IPS-15b (cell line): Measurements from ENCODE around the gene PDE6H.

Experiments
- H3K27me3 ChIP-seq: one replicate; pipeline ENCODE4 v1.6.1; 2013; ENCODE audit warnings: low read length; ENCODE audit not compliant: control insufficient read depth, insufficient read depth
- H3K36me3 ChIP-seq: one replicate; pipeline ENCODE4 v1.6.1; 2013; ENCODE audit warnings: low read length; ENCODE audit not compliant: control insufficient read depth, insufficient read depth
- H3K4me1 ChIP-seq: one replicate; pipeline ENCODE4 v1.6.1; 2013; ENCODE audit warnings: mild to moderate bottlenecking, low read length; ENCODE audit not compliant: control insufficient read depth, insufficient read depth
- H3K4me3 ChIP-seq: one replicate; pipeline ENCODE4 v1.5.1; 2013; ENCODE audit warnings: low read depth, low read length
- H3K9ac ChIP-seq: one replicate; pipeline ENCODE4 v1.6.1; 2013; ENCODE audit warnings: low read depth, mild to moderate bottlenecking, low read length
- H3K9me3 ChIP-seq: one replicate; pipeline ENCODE4 v1.6.1; 2013; ENCODE audit warnings: mild to moderate bottlenecking, low read length; ENCODE audit not compliant: control insufficient read depth, insufficient read depth

Gene PDE6H

DNA sequence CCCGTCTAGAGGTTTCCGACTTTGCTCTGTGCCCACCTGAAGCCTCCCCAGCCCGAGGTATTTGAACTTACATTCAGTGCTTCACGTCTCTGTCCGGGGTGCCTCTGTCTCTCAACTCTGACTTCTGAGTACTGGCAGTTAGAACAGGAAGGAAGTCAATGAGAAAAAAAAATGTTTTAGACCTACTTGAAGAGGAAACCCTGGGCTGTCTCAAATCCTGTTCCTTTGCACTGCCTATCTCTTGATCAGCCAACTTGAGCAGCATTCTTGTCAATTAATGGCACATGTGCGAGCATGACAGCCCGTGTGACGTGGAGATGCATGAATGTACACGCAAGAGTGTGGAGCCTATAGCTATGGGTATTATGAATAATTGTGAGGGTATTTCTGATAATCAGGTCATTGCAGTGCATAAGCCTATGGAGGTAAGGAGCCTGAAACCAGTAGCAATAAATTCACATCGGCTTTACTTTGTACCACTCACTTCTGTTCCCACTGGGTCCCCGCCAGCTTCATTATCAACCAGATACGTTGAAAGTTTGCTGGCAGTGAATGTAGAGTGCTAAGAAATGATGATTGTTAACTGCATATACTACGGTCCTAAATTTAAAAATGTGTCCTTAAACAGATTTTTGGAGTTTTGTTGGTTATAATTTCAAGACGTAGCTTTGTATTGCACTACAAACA is 11.2 kb upstream of the PDE6H start, which contains the start of gene ARHGDIB:
Gene ARHGDIB (minus strand): TSS at position 136 of the 687 bp plus-strand sequence. CDS start 10,889 bp downstream, outside the sequence.
- Histone ChIP-seq H3K4me3 (no peak within 1 kb of the TSS), H3K9ac (no peak within 1 kb of the TSS), H3K4me1 (peaks cover 5% of the 10 kb centered on the region), H3K36me3 (no peaks in the 10 kb centered on the region), H3K27me3 (no peaks in the 10 kb centered on the region), H3K9me3 (no peaks in the 10 kb centered on the region)

DNA sequence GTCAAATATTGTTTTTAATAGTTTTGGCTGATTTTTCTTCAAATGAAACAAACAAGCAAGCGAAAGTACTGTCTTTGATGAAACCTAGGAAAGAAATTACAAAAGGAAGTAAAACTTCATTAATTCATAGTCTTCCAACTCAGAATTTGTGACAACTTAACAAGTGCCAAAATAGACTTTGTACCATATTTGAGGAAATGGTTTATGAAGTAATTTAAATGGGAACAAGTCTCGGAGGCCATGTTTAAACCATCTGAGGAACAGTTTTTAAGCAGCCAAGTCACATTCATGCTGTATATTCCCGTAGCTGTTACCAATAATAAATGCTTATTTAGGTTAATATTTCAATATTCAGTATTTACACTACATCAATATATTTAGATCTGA is 10.7 kb upstream of the PDE6H start:
- Histone ChIP-seq H3K4me3 (no peak overlapping the region), H3K9ac (no peak overlapping the region), H3K9me3 (no peaks in the 10 kb centered on the region), H3K27me3 (no peaks in the 10 kb centered on the region), H3K4me1 (peaks cover 5% of the 10 kb centered on the region), H3K36me3 (no peaks in the 10 kb centered on the region)

DNA sequence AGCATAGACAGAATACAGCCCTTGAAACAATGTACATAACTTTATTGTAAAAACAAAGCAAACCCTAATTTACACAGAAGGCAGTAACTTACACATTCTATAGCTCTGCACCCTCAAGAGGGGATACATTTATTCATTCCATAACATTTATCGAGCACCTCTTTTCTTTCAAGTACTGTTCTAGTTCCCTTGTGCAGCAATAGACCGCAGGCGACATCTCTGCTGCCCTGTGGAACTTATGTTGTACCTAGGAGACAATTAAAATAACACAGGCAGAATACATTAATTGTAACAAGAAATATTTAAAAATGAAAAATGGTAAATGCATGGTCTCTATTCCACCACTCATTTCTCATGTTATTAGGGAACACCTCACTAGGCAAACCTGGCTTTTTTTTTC is 10.0 kb upstream of the PDE6H start:
- Histone ChIP-seq H3K9me3 (no peaks in the 10 kb centered on the region), H3K36me3 (no peaks in the 10 kb centered on the region), H3K27me3 (no peaks in the 10 kb centered on the region), H3K9ac (no peak overlapping the region), H3K4me3 (no peak overlapping the region), H3K4me1 (peaks cover 5% of the 10 kb centered on the region)

DNA sequence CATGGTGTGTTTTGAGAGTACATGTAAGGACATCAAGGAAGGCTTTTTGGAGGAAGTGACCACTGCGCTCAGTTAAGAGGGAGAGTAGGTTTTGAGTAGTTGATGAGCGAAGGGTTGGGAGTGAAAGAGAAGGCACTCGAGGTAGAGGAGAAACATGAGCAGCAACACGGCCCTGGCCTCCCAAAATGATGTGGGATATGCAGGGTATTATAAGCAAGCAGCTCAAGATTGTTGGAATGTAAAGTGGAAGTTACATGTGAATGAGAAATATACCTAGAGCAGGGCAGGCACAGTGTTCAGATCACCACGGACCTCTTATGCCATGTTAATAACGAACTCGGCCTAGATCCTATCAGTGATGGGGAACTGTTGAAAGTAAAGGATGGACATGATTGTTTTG is 9.3 kb upstream of the PDE6H start:
- Histone ChIP-seq H3K4me3 (no peak overlapping the region), H3K9ac (no peak overlapping the region), H3K4me1 (peaks cover 5% of the 10 kb centered on the region), H3K36me3 (no peaks in the 10 kb centered on the region), H3K9me3 (no peaks in the 10 kb centered on the region), H3K27me3 (no peaks in the 10 kb centered on the region)

DNA sequence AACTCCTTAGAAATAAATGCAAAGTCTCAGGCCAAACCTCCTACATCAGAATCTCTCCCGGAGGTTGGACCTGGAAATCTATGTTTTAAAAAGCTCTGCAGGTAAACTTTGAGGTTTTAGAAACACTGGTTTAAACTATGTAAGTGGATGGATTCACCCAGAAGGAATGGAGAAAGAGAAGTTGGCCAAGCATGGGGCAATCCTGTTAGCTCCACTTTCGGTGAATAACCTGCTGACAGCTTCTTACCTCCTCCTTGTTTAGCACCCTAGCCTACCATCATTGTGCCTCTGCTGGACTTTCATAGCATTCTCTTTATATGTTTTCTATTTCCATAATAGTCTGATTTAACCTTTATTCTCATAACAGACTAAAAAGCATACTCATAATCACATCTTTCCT is 8.4 kb upstream of the PDE6H start:
- no peak overlapping the region for H3K9ac ChIP-seq
- H3K9me3 ChIP-seq, result no peaks in the 10 kb centered on the region
- no peaks in the 10 kb centered on the region for H3K36me3 ChIP-seq
- peaks cover 5% of the 10 kb centered on the region for H3K4me1 ChIP-seq
- H3K4me3 ChIP-seq, result no peak overlapping the region
- no peaks in the 10 kb centered on the region for H3K27me3 ChIP-seq

DNA sequence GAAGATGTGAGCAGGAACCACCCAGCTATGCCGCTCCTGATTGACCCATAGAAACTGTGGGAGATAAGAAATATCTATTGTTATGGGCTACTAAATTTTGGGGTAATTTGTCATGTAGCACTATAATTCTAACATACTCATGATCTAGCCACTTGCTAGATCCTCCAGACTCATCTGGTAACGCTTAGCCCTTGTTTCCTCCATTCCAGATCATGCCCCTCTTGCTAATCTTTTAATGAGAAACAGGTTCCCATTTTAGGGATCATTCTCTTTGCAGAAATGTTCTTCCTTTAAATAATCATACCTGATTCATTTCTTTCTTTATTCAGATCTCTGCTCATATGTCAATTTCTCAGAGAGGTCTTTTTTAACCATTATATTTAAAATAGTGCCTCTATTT is 7.6 kb upstream of the PDE6H start:
- no peaks in the 10 kb centered on the region for H3K27me3 ChIP-seq
- peaks cover 5% of the 10 kb centered on the region for H3K4me1 ChIP-seq
- H3K36me3 ChIP-seq, result no peaks in the 10 kb centered on the region
- no peaks in the 10 kb centered on the region for H3K9me3 ChIP-seq
- no peak overlapping the region for H3K9ac ChIP-seq
- H3K4me3 ChIP-seq, result no peak overlapping the region

DNA sequence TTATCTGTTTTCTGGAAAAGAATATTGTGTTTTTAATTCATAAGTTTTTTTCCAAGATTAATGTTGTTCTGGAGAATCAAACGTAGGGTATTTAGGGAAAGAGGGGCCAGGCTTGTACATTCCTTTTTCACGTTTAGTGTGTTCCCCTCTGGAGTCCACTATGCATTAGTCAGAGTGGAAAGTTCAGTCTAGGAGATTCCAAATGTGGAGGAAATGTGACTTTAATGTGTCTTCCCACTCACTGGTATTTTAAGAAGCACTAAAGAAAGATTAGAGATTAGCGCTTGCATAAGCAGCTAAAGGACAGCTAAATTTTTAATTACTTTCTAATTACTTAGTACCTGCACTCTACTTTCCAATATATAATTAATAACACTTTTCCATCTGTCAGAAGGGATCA is 4.4 kb upstream of the PDE6H start:
- no peak overlapping the region for H3K4me3 ChIP-seq
- no peak overlapping the region for H3K9ac ChIP-seq

DNA sequence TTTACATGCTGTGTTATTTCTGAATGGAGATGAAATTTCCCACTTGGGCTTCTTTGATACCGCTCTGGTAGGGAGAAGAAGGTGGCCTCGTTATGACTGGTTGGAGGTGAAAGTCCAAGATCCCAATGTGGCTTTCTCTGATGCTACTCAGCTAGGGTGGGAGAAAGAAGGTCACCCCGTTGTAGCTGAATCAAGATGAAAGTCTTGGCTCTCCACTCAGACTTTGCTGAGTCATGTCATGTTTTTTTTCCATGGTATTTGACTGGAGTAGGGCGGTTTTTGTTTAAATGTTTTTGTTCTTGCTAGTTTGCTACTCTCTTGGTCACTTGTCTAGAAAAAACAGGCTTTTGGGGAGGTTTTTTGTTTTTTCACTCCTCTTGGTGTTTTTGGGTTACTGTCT is 2.4 kb upstream of the PDE6H start:
- Histone ChIP-seq H3K4me3 (no peak overlapping the region), H3K27me3 (no peaks in the 10 kb centered on the region), H3K4me1 (no peaks in the 10 kb centered on the region), H3K9ac (no peak overlapping the region), H3K9me3 (no peaks in the 10 kb centered on the region), H3K36me3 (no peaks in the 10 kb centered on the region)

More for the DNA sequence above, 4.4 kb upstream of the PDE6H start:
- Histone ChIP-seq H3K9me3 (no peaks in the 10 kb centered on the region), H3K36me3 (no peaks in the 10 kb centered on the region), H3K4me1 (no peaks in the 10 kb centered on the region), H3K27me3 (no peaks in the 10 kb centered on the region)

DNA sequence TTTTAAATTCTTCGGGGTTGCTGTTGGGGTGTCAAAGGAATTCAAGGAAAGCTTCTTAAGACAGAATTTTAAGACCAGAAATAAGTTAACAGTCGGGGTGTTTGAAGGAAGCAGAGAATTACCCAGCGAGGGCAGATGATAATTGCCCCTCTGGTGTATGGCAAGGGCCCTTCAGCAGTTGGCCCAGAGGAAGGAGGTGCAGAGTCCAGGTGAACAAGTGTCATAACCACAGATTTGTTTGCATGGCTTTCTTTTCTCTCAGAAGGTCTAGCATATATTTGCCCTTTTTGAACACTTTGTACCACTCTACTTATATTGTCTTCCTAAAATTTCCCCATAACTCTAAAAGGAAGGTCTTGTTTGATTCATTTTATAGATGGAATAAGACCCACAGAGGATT is 1.8 kb downstream of the PDE6H start:
- no peaks in the 10 kb centered on the region for H3K9me3 ChIP-seq
- no peaks in the 10 kb centered on the region for H3K27me3 ChIP-seq
- H3K36me3 ChIP-seq, result no peaks in the 10 kb centered on the region
- no peak overlapping the region for H3K4me3 ChIP-seq
- H3K9ac ChIP-seq, result no peak overlapping the region
- no peaks in the 10 kb centered on the region for H3K4me1 ChIP-seq

DNA sequence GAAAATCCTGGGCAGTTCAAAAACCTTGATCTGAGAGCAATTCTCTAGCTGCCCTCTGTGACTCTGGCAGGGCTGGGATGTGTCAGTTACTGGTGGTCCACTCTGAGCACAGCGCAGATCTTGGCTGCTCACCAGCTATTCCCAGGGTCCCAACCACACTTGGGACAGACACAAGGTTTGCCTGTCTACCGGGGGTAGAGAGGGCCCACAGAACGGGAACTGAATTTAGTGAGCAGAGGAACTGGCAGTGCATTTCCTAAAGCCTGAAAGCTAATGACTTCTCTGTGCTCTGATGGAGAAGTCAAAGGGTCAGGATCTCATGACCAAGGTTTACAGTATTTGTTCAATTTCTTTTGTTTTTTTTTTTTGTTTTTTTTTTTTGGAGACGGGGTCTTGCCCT is 2.6 kb downstream of the PDE6H start:
- Histone ChIP-seq H3K36me3 (no peaks in the 10 kb centered on the region), H3K27me3 (no peaks in the 10 kb centered on the region), H3K9ac (no peak overlapping the region), H3K4me3 (no peak overlapping the region), H3K9me3 (no peaks in the 10 kb centered on the region), H3K4me1 (no peaks in the 10 kb centered on the region)

DNA sequence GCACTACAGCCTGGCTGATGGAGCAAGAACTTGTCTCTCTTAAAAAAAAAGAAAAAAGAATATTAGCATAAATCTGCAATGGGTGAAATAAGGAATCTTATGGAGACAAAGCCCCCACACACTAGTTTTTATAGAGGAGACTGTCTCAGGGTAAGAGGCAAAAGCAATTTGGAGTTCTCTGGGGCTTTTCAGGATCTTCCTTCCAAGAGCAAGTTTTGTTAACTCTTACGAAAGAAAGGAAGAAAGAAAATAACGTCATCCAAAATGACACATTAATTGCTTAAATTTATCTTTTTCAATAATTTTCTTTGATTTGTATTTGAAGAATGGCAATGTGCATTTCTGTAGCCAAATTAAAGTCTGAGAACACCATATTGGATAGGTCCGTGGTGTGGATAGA is 3.8 kb downstream of the PDE6H start:
- Histone ChIP-seq H3K36me3 (no peaks in the 10 kb centered on the region), H3K4me3 (no peak overlapping the region), H3K4me1 (no peaks in the 10 kb centered on the region), H3K9ac (no peak overlapping the region), H3K27me3 (no peaks in the 10 kb centered on the region), H3K9me3 (no peaks in the 10 kb centered on the region)

DNA sequence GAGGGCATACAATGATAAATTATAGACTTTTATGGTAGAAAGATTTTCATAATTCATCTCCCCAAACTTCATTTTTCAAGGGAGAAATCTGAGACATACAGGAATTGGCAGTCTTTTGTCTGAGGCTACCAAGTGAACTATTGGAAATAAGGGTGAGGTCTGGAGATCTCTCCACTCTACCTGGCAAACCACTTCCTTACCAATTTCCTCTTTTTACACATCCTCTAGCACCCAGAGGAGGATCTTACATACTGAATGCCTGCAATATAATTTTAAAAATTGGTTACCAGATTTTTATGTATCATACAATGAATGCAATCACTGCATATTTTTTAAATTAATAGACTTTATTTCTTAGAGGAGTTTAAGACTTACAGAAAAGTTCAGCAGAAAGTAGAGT is 6.6 kb downstream of the PDE6H start:
- no peaks in the 10 kb centered on the region for H3K36me3 ChIP-seq
- no peaks in the 10 kb centered on the region for H3K4me1 ChIP-seq
- H3K9ac ChIP-seq, result no peak overlapping the region
- H3K27me3 ChIP-seq, result no peaks in the 10 kb centered on the region
- H3K9me3 ChIP-seq, result no peaks in the 10 kb centered on the region
- H3K4me3 ChIP-seq, result no peak overlapping the region
